Neural crest cell (in vitro differentiated cells): Measurements from ENCODE around the gene GABBR2. TPM values are rescaled to one million over a fixed set of nuclear protein-coding genes. Genes with fewer than 3 reads are reported as not detected.
"Not testable (repeated sequence)": the region's sequence is repeated elsewhere in the genome, so short reads cannot be mapped to it uniquely, and the experiment has no call there.

Experiments used
- DNase-seq: peaks from one replicate; pipeline ENCODE4 v3.0.0; 2021; ENCODE audit warnings: low read depth, mixed read lengths, low spot score
- H3K27ac Mint-ChIP-seq: one replicate; pipeline ENCODE4 v1.8.0; 2021; ENCODE audit warnings: mild to moderate bottlenecking, mixed read lengths; ENCODE audit not compliant: unreplicated experiment
- H3K27me3 Mint-ChIP-seq: 2 replicates; pipeline ENCODE4 v1.8.0; 2021; ENCODE audit warnings: low read depth, mild to moderate bottlenecking, mixed read lengths
- H3K36me3 Mint-ChIP-seq: 2 replicates; pipeline ENCODE4 v1.8.0; 2021; ENCODE audit warnings: low read depth, mild to moderate bottlenecking, mixed read lengths
- H3K4me1 Mint-ChIP-seq: 2 replicates; pipeline ENCODE4 v1.8.0; 2021; ENCODE audit warnings: mixed read lengths
- H3K4me3 Mint-ChIP-seq: one replicate; pipeline ENCODE4 v1.8.0; 2021; ENCODE audit warnings: mild to moderate bottlenecking, mixed read lengths
- H3K9me3 Mint-ChIP-seq: 2 replicates; pipeline ENCODE4 v1.8.0; 2021; ENCODE audit warnings: mixed read lengths
- total RNA-seq: library from RNA; stranded (reverse); gene quantifications from 2 replicates; pipeline ENCODE4 v1.2.1, GENCODE V29; 2021
- TF ChIP-seq, protein P1 (sequence below): fragments of 200-600 bp; sonication (generic); conservative IDR thresholded peaks from 2 replicates; pipeline ENCODE4 v1.5.0; 2021; ENCODE audit warnings: antibody characterized with exemption, mild to moderate bottlenecking

The GABBR2 gene
- total RNA-seq, 1 donor from 2014 or later = 0.84 TPM

DNA sequence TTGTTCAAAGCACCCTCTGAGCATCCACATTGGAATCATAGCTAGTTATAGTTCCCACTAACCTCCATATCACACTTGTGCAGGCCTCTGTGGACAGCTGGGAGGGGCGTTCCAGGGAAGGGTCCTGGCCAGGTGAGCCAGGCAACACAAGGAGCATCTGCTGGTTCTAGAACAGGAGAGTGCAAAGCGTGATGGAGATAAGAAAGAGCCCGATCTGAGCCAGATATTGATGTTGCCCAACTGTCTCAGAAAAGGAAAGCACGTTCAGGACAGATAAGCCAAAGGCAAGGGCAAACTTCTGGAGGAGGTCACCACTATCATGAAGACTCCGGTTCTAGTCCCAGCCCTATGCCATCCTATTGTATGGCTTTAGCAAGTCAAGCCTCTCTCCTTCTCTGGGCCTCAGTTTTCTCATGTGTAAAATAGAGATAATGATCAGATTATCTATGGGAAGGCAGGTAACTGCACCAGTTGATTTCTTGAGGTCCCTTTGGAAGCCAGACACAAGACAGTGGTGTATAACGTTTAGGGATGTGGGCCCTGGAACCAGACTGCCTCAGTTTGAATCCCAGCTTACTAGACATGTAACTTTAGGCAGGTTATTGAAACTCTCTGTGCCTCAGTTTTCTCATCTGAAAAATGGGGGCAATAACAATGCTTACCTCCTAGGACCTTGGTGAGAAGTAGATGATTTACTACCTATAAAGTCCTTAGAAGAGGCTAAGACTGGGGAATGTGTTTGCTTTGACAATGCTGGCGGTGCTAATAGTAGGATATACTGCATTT lies 19.8 kb downstream of the GABBR2 start:
- Mint-ChIP-seq H3K27me3 (no peaks in the 10 kb centered on the region), H3K4me1 (peaks cover 18% of the 10 kb centered on the region), H3K4me3 (no peak overlapping the region), H3K36me3 (no peaks in the 10 kb centered on the region), H3K9me3 (no peaks in the 10 kb centered on the region), H3K27ac (no peak overlapping the region)
- DNase-seq = no peak
- TF ChIP-seq, protein P1, sequence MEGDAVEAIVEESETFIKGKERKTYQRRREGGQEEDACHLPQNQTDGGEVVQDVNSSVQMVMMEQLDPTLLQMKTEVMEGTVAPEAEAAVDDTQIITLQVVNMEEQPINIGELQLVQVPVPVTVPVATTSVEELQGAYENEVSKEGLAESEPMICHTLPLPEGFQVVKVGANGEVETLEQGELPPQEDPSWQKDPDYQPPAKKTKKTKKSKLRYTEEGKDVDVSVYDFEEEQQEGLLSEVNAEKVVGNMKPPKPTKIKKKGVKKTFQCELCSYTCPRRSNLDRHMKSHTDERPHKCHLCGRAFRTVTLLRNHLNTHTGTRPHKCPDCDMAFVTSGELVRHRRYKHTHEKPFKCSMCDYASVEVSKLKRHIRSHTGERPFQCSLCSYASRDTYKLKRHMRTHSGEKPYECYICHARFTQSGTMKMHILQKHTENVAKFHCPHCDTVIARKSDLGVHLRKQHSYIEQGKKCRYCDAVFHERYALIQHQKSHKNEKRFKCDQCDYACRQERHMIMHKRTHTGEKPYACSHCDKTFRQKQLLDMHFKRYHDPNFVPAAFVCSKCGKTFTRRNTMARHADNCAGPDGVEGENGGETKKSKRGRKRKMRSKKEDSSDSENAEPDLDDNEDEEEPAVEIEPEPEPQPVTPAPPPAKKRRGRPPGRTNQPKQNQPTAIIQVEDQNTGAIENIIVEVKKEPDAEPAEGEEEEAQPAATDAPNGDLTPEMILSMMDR = no peak

DNA sequence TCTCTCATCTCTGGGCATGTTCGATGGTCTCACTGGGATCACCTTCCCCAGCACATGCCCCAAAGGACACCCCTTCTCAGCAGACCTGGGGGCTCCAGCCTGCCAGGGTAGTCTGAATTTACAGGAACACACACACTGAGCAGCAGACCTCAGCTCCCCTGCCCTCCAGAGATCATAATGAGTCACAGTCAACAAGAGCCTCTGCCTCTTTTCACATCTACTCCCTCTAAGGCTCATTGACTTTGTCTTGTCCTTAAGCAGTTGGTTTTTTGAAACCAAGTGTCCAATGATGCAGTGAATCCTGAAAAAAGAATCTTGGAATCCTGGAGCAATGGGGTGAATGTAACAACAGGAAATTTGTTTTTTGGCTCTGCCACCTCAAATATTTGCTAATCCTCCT lies 20.8 kb downstream of the GABBR2 start:
- peaks cover 3% of the 10 kb centered on the region for H3K9me3 Mint-ChIP-seq
- H3K4me3 Mint-ChIP-seq = no peak overlapping the region
- H3K27ac Mint-ChIP-seq = no peak overlapping the region
- TF ChIP-seq, protein P1 = no peak
- H3K27me3 Mint-ChIP-seq = no peaks in the 10 kb centered on the region
- peaks cover 8% of the 10 kb centered on the region for H3K4me1 Mint-ChIP-seq
- no peak for DNase-seq
- no peaks in the 10 kb centered on the region for H3K36me3 Mint-ChIP-seq

DNA sequence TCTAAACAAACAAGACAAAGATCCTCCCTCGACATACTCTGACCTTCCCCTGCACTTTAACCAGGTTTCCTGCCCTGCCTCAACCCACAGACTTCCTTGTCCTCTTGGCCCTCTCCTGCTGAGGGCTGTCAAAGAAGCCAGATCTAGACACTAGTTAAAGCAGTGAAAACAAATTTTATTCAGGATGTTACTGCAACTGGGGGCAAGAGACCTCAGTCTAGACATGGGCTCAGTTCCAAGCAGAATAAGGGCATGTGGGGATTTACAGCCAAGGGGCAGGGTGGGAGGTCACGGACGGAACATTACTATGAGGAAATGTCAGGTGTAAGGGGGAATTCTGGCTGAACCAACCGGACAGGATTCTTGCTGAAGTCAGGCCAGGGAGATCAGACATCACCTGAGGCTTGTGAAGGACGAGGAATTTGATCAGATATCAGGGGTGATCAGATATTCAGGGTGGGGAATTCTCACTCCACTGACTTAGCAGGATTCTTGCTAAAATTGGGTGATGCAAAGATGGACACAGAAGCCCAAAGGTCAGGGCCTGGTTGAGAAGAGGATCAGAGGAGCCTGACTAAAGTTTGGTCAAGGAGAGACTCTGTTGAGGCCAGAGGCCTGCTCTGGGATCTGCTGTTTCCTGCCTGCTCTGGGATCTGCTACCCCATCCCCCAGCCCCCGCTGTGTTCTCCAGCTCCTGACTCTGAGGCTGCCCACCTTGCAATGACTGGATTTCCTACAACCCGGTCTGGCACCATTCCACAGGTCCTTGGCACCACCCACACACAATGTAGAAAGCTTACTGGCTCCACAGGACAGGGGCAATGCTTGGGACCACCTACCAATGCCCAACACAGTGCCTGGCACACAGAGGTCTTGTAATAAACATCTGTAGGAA lies 21.5 kb downstream of the GABBR2 start:
- H3K4me1 Mint-ChIP-seq = peaks cover 5% of the 10 kb centered on the region
- H3K27ac Mint-ChIP-seq = no peak overlapping the region
- H3K9me3 Mint-ChIP-seq = peaks cover 3% of the 10 kb centered on the region
- TF ChIP-seq, protein P1 = no peak
- H3K4me3 Mint-ChIP-seq = no peak overlapping the region
- no peak for DNase-seq
- H3K27me3 Mint-ChIP-seq = no peaks in the 10 kb centered on the region
- no peaks in the 10 kb centered on the region for H3K36me3 Mint-ChIP-seq

DNA sequence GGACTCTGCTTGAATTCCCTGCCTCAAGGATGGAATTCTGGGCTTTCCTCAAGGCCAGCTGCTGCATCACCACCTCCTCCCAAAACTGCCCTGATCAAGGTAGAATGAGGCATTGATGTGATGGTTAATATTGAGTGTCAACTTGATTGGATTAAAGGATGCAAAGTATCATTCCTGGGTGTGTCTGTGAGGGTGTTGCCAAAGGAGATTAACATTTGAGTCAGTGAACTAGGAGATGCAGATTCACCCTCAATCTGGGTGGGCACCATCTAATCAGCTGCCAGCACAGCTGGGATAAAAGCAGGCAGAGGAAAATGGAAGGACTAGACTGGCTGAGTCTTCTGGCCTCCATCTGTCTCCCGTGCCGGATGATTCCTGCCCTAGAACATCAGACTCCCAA lies 23.9 kb downstream of the GABBR2 start:
- DNase-seq, H3K9me3 Mint-ChIP-seq: not testable (repeated sequence)

DNA sequence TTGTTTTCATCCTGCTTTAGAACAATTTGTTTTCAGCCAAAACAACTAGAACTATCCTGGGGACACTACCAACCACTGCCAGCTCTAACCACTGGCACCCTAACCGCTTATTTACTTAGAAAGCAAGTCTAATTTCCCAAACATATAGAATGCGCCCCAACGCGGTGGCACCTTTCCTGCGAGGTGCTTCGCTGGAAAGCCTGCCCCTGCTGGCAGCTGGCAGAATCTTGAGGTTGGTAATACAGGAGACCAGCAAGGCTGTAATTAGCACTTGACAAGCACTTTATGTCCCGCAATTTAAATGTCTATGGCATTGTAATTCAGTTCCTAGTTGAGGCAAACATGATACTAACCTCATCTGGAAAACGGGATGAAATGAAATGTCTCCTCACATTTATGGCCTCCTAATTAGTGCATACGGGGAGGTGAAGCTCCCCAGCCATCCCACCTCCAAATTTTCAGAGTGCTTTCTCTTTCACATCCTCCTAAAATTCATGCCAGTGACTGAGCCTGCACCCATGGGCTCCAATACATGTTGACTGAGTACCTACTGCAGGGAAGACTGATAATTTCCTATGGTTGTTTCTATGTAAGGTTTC lies 30.4 kb downstream of the GABBR2 start:
- DNase-seq = no peak
- no peak overlapping the region for H3K27ac Mint-ChIP-seq
- TF ChIP-seq, protein P1 = peak; percentile 61
- no peaks in the 10 kb centered on the region for H3K4me1 Mint-ChIP-seq
- H3K36me3 Mint-ChIP-seq = no peaks in the 10 kb centered on the region
- no peak overlapping the region for H3K4me3 Mint-ChIP-seq
- peaks cover 26% of the 10 kb centered on the region for H3K27me3 Mint-ChIP-seq
- H3K9me3 Mint-ChIP-seq = peaks cover 9% of the 10 kb centered on the region

More for the DNA sequence above, 23.9 kb downstream of the GABBR2 start:
- not testable (repeated sequence) for H3K27me3 Mint-ChIP-seq, H3K4me1 Mint-ChIP-seq, H3K4me3 Mint-ChIP-seq, H3K27ac Mint-ChIP-seq, H3K36me3 Mint-ChIP-seq
